ENCODE results near the gene FCGBP. TPM values are rescaled to one million over a fixed set of nuclear protein-coding genes. Genes with fewer than 3 reads are reported as not detected.

FCGBP gene
- total RNA-seq, 1 donor from 2014 or later: 2.5 TPM

DNA sequence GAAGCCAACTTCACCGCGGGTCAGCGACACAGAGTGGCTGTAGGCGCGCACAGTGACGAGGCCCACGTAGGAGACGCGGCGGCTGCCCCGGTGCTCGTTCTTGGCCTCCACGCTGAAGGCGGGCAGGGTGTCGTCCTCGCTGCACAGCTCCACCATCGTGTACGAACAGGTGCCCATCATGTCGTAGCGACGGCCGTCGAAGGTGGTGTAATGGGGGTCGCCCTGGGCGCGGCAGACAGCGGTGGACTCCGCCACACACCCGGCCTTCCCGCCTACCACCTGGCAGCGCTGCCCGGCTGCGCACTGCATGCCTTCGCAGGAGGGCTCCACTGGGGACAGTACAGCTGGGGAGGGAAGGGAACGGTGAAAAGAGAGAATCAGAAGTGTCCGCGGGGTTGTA lies 10.0 kb downstream of the FCGBP start:
- no peak for DNase-seq (ENCODE audit: low spot score in 2 of 2, unreplicated experiment in 2 of 2)
- no peaks in the 10 kb centered on the region for H3K36me3 Mint-ChIP-seq
- no peaks in the 10 kb centered on the region for H3K9me3 Mint-ChIP-seq
- H3K4me1 Mint-ChIP-seq: no peaks in the 10 kb centered on the region
- no peak overlapping the region for H3K4me3 Mint-ChIP-seq
- H3K27ac Mint-ChIP-seq: no peak overlapping the region
- TF ChIP-seq, protein P1, sequence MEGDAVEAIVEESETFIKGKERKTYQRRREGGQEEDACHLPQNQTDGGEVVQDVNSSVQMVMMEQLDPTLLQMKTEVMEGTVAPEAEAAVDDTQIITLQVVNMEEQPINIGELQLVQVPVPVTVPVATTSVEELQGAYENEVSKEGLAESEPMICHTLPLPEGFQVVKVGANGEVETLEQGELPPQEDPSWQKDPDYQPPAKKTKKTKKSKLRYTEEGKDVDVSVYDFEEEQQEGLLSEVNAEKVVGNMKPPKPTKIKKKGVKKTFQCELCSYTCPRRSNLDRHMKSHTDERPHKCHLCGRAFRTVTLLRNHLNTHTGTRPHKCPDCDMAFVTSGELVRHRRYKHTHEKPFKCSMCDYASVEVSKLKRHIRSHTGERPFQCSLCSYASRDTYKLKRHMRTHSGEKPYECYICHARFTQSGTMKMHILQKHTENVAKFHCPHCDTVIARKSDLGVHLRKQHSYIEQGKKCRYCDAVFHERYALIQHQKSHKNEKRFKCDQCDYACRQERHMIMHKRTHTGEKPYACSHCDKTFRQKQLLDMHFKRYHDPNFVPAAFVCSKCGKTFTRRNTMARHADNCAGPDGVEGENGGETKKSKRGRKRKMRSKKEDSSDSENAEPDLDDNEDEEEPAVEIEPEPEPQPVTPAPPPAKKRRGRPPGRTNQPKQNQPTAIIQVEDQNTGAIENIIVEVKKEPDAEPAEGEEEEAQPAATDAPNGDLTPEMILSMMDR (IDR thresholded peaks at IDR 0.05; ENCODE audit: unreplicated experiment): no peak
- H3K27me3 Mint-ChIP-seq (ENCODE audit: low read depth): no peaks in the 10 kb centered on the region

DNA sequence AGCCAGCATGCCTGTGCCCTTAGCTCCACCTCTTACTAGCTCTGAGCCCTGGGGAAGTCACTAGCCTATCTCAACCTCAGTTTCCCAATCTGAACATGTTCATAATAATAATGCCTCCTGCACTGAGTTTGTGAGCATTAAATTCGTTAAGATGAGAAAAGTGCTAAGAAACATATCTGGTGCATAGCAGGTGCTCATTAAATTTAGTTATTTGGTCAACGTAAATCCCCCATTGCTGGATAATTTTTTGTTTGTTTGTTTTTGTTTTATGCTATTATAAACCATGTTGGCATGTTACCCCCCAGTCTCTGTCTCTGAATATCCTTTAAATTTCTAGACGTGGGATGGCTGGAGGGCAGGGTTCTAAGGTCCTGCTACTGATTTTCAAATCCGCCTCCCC lies 10.6 kb downstream of the FCGBP start:
- Mint-ChIP-seq H3K4me3 (no peak overlapping the region), H3K27me3 (ENCODE audit: low read depth) (no peaks in the 10 kb centered on the region), H3K27ac (no peak overlapping the region), H3K36me3 (no peaks in the 10 kb centered on the region), H3K9me3 (no peaks in the 10 kb centered on the region), H3K4me1 (no peaks in the 10 kb centered on the region)
- TF ChIP-seq, protein P1 (IDR thresholded peaks at IDR 0.05; ENCODE audit: unreplicated experiment): no peak
- DNase-seq (ENCODE audit: low spot score in 2 of 2, unreplicated experiment in 2 of 2): no peak

DNA sequence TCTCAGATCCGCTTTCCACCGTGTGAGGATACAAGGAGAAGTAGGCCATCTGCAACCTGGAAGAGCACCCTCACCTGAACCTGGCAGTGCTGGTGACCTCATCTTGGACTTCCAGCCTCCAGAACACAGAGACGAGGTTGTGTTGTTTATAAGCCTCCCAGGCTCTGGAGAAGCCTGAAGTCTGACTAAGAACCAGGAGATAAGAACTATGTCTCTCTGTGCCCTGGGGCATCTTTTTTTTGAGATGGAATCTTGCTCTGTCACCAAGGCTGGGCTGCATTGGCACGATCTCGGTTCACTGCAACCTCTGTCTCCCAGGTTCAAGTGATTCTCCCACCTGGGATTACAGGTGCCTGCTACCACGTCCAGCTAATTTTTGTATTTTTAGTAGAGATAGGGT lies 14.5 kb downstream of the FCGBP start:
- no peaks in the 10 kb centered on the region for H3K4me1 Mint-ChIP-seq
- no peaks in the 10 kb centered on the region for H3K27me3 Mint-ChIP-seq (ENCODE audit: low read depth)
- H3K27ac Mint-ChIP-seq: no peak overlapping the region
- H3K4me3 Mint-ChIP-seq: no peak overlapping the region
- no peak for DNase-seq (ENCODE audit: low spot score in 2 of 2, unreplicated experiment in 2 of 2)
- TF ChIP-seq, protein P1 (IDR thresholded peaks at IDR 0.05; ENCODE audit: unreplicated experiment): no peak
- H3K9me3 Mint-ChIP-seq: no peaks in the 10 kb centered on the region
- H3K36me3 Mint-ChIP-seq: no peaks in the 10 kb centered on the region

DNA sequence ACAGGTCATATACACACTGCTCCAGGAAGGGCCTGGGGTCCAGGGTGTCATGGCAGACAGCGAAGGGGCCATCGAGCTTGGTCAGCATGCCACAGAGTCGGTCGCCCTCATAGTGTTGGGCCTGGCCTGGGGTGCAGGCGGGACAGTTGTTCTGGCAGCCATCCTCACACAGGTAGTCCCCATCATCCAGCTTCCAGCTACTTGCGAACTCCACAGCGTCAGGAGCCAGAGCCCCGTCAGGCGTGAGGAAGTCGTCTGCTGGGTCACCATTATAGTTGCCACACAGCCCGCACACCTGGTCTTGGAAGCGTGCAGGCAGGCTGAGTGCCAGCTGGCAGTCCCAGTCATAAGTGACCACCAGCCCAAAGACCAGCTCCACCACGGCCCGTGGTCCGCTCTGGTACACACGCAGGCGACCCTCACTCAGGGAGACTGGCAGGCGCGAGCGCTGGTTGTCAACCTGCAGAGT lies 16.2 kb downstream of the FCGBP start:
- no peaks in the 10 kb centered on the region for H3K36me3 Mint-ChIP-seq

DNA sequence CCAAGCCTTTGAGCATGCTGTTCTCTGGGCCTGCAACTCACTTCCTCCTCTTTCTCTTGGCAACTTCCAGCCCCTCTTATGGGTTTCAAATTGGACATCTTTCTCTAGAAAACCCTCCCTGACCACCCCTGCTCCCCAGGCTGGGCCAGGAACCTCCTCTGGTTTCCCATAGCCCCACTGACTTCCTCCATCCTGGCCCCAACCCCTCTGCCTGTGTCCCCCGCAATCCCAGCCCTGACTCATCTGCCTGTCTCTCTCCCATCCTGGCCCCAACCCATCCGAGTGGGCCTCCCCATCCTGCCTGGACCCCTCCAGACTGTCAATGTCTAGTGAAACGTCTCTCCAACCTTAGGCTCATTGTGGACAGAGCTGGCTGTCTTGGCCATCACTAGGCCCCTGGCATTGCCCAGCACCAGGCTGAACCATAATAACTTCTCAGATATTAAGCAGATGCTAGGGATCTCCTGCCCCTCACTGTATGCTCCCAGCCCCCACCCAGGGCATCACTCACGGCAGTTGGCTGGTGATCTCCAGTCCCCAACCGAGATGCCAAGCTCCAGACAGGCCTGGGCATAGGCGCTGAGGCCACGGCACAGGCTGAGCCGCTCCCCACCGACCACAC lies 16.8 kb downstream of the FCGBP start:
- DNase-seq (ENCODE audit: low spot score in 2 of 2, unreplicated experiment in 2 of 2): no peak
- no peaks in the 10 kb centered on the region for H3K27me3 Mint-ChIP-seq (ENCODE audit: low read depth)
- H3K27ac Mint-ChIP-seq: no peak overlapping the region
- no peaks in the 10 kb centered on the region for H3K36me3 Mint-ChIP-seq
- H3K4me3 Mint-ChIP-seq: no peak overlapping the region
- no peaks in the 10 kb centered on the region for H3K9me3 Mint-ChIP-seq
- H3K4me1 Mint-ChIP-seq: no peaks in the 10 kb centered on the region
- TF ChIP-seq, protein P1 (IDR thresholded peaks at IDR 0.05; ENCODE audit: unreplicated experiment): no peak

More for the DNA sequence above, 16.2 kb downstream of the FCGBP start:
- Mint-ChIP-seq H3K9me3 (no peaks in the 10 kb centered on the region), H3K27ac (no peak overlapping the region), H3K4me3 (no peak overlapping the region), H3K4me1 (no peaks in the 10 kb centered on the region), H3K27me3 (ENCODE audit: low read depth) (no peaks in the 10 kb centered on the region)
- no peak for DNase-seq (ENCODE audit: low spot score in 2 of 2, unreplicated experiment in 2 of 2)
- TF ChIP-seq, protein P1 (IDR thresholded peaks at IDR 0.05; ENCODE audit: unreplicated experiment): no peak
